HUES64 (cell line): Measurements from ENCODE around the gene MTMR4. TPM values are rescaled to one million over a fixed set of nuclear protein-coding genes. Genes with fewer than 3 reads are reported as not detected.
A peak's percentile ranks its signal among the peaks of the same experiment; 100 is the strongest.
"Not testable (repeated sequence)": the region's sequence is repeated elsewhere in the genome, so short reads cannot be mapped to it uniquely, and the experiment has no call there.

Experiments used
- H3K27ac ChIP-seq: 2 replicates; pipeline ENCODE4 v1.7.0; 2013; ENCODE audit warnings: low read depth, low read length, inconsistent platforms
- H3K27me3 ChIP-seq: 2 replicates; pipeline ENCODE4 v1.6.1; 2013; ENCODE audit warnings: mild to moderate bottlenecking, low read length; ENCODE audit not compliant: insufficient read depth
- H3K36me3 ChIP-seq: 2 replicates; pipeline ENCODE4 v1.6.1; 2013; ENCODE audit warnings: mild to moderate bottlenecking, low read length; ENCODE audit not compliant: insufficient read depth
- H3K4me1 ChIP-seq: 2 replicates; pipeline ENCODE4 v1.6.1; 2013; ENCODE audit warnings: mild to moderate bottlenecking, low read length, moderate library complexity; ENCODE audit not compliant: insufficient read depth
- H3K4me3 ChIP-seq: 2 replicates; pipeline ENCODE4 v1.5.1; 2013; ENCODE audit warnings: mild to moderate bottlenecking, low read length, moderate library complexity
- H3K9ac ChIP-seq: 2 replicates; pipeline ENCODE4 v1.6.1; 2013; ENCODE audit warnings: mild to moderate bottlenecking, low read depth, low read length
- H3K9me3 ChIP-seq: 2 replicates; pipeline ENCODE4 v1.6.1; 2013; ENCODE audit warnings: low read depth, low read length; ENCODE audit not compliant: insufficient read depth
- WGBS: fragments of 150-250, 120-280 bp; methylation state at CpG from one replicate; pipeline ENCODE4 v1.1.7; 2013; ENCODE audit warnings: missing lambda C conversion rate; 5-methylcytosine and 5-hydroxymethylcytosine counted together
- polyA plus RNA-seq, 2 experiments: library from polyadenylated mRNA; stranded (reverse); fragments of 50-300 nt; gene quantifications; one replicate each; pipeline ENCODE4 v1.2.3, GENCODE V29; 2013

The MTMR4 gene
- polyA plus RNA-seq (2013, experiment 1 of 2): 18.9 TPM
- polyA plus RNA-seq (2013, experiment 2 of 2): 19.2 TPM

- Histone ChIP-seq H3K27me3 (no peaks in the 10 kb centered on the region), H3K36me3 (peaks cover 35% of the 10 kb centered on the region), H3K9me3 (no peaks in the 10 kb centered on the region), H3K4me3 (peak within 1 kb of the TSS; percentile 85), H3K9ac (peak within 1 kb of the TSS; percentile 88), H3K4me1 (peaks cover 18% of the 10 kb centered on the region), H3K27ac (peak within 1 kb of the TSS; percentile 80)
- WGBS: under 1% methylated on average over 54 of the region's 64 CpGs
These were observed at the start of gene MTMR4 for GRCh38 chr17:58513965-58514769. TSS of gene MTMR4 (minus strand) at chr17:58514638. CDS start at chr17:58514407, 231 bp downstream.

GRCh38 chr17:58560511-58560910 is 46.1 kb upstream of the MTMR4 start:
- peaks cover 9% of the 10 kb centered on the region for H3K4me1 ChIP-seq
- H3K27me3 ChIP-seq: no peaks in the 10 kb centered on the region
- no peaks in the 10 kb centered on the region for H3K9me3 ChIP-seq
- H3K27ac ChIP-seq: no peak overlapping the region
- no peak overlapping the region for H3K9ac ChIP-seq
- no peaks in the 10 kb centered on the region for H3K36me3 ChIP-seq
- 93% methylated on average over 1 of the region's 1 CpG for WGBS
- H3K4me3 ChIP-seq: no peak overlapping the region

- Histone ChIP-seq H3K9ac (no peak overlapping the region), H3K4me1 (no peaks in the 10 kb centered on the region), H3K9me3 (no peaks in the 10 kb centered on the region), H3K27ac (no peak overlapping the region), H3K4me3 (no peak overlapping the region), H3K27me3 (no peaks in the 10 kb centered on the region), H3K36me3 (no peaks in the 10 kb centered on the region)
- WGBS: 88% methylated on average over 3 of the region's 3 CpGs
These were observed 43.5 kb upstream of the MTMR4 start for GRCh38 chr17:58557981-58558380.

GRCh38 chr17:58556833-58557250 is 42.4 kb upstream of the MTMR4 start:
- 94% methylated on average over 3 of the region's 5 CpGs for WGBS
- H3K4me3 ChIP-seq: no peak overlapping the region
- no peak overlapping the region for H3K9ac ChIP-seq
- no peaks in the 10 kb centered on the region for H3K9me3 ChIP-seq
- no peaks in the 10 kb centered on the region for H3K27me3 ChIP-seq
- H3K36me3 ChIP-seq: no peaks in the 10 kb centered on the region
- H3K4me1 ChIP-seq: no peaks in the 10 kb centered on the region
- H3K27ac ChIP-seq: no peak overlapping the region

GRCh38 chr17:58555109-58555508 is 40.7 kb upstream of the MTMR4 start:
- H3K4me1 ChIP-seq, H3K4me3 ChIP-seq, H3K9me3 ChIP-seq, H3K36me3 ChIP-seq, H3K27me3 ChIP-seq, H3K27ac ChIP-seq, H3K9ac ChIP-seq: not testable (repeated sequence)
- WGBS: 92% methylated on average over 3 of the region's 3 CpGs

- WGBS: 96% methylated on average over 2 of the region's 2 CpGs
- Histone ChIP-seq H3K27ac (no peak overlapping the region), H3K4me3 (no peak overlapping the region), H3K36me3 (no peaks in the 10 kb centered on the region), H3K4me1 (no peaks in the 10 kb centered on the region), H3K9me3 (no peaks in the 10 kb centered on the region), H3K9ac (no peak overlapping the region), H3K27me3 (no peaks in the 10 kb centered on the region)
These were observed 26.8 kb upstream of the MTMR4 start for GRCh38 chr17:58541249-58541648.

GRCh38 chr17:58539698-58540097 is 25.3 kb upstream of the MTMR4 start:
- H3K27ac ChIP-seq: no peak overlapping the region

GRCh38 chr17:58538811-58539409 is 24.5 kb upstream of the MTMR4 start:
- WGBS: 94% methylated on average over 6 of the region's 6 CpGs
- no peaks in the 10 kb centered on the region for H3K9me3 ChIP-seq
- H3K4me3 ChIP-seq: no peak overlapping the region
- H3K27me3 ChIP-seq: 0 out of 2 replicates have a peak, but pooled peaks cover under 1% of the 10 kb centered on the region
- no peak overlapping the region for H3K9ac ChIP-seq
- no peak overlapping the region for H3K27ac ChIP-seq
- peaks cover 10% of the 10 kb centered on the region; the same call in 1 of the 2 replicates for H3K4me1 ChIP-seq
- H3K36me3 ChIP-seq: no peaks in the 10 kb centered on the region

More at GRCh38 chr17:58539698-58540097, 25.3 kb upstream of the MTMR4 start:
- Histone ChIP-seq H3K36me3 (no peaks in the 10 kb centered on the region), H3K9me3 (no peaks in the 10 kb centered on the region), H3K4me1 (peaks cover 6% of the 10 kb centered on the region; the same call in 1 of the 2 replicates), H3K4me3 (no peak overlapping the region), H3K27me3 (no peaks in the 10 kb centered on the region), H3K9ac (no peak overlapping the region)

GRCh38 chr17:58537266-58537665 is 22.8 kb upstream of the MTMR4 start:
- H3K9me3 ChIP-seq: no peaks in the 10 kb centered on the region
- peaks cover 10% of the 10 kb centered on the region; the same call in 1 of the 2 replicates for H3K27me3 ChIP-seq
- H3K4me1 ChIP-seq: peaks cover 10% of the 10 kb centered on the region; the same call in 1 of the 2 replicates
- H3K4me3 ChIP-seq: no peak overlapping the region
- no peak overlapping the region for H3K9ac ChIP-seq
- H3K36me3 ChIP-seq: no peaks in the 10 kb centered on the region
- WGBS: 83% methylated on average over 4 of the region's 4 CpGs
- H3K27ac ChIP-seq: no peak overlapping the region

GRCh38 chr17:58536542-58536941 is 22.1 kb upstream of the MTMR4 start:
- no peaks in the 10 kb centered on the region for H3K36me3 ChIP-seq
- peaks cover 11% of the 10 kb centered on the region for H3K27me3 ChIP-seq
- no peaks in the 10 kb centered on the region for H3K9me3 ChIP-seq
- WGBS: 93% methylated on average over 3 of the region's 3 CpGs
- H3K27ac ChIP-seq: no peak overlapping the region
- H3K4me3 ChIP-seq: no peak overlapping the region
- peaks cover 10% of the 10 kb centered on the region; the same call in 1 of the 2 replicates for H3K4me1 ChIP-seq
- H3K9ac ChIP-seq: no peak overlapping the region

- Histone ChIP-seq H3K4me3 (no peak overlapping the region), H3K27me3 (peaks cover 19% of the 10 kb centered on the region), H3K36me3 (no peaks in the 10 kb centered on the region), H3K9me3 (no peaks in the 10 kb centered on the region), H3K27ac (no peak overlapping the region), H3K9ac (no peak overlapping the region), H3K4me1 (peaks cover 16% of the 10 kb centered on the region)
- WGBS: 82% methylated on average over 2 of the region's 2 CpGs
These were observed 21.0 kb upstream of the MTMR4 start for GRCh38 chr17:58535431-58535830.
